Skeletal muscle tissue (tissue), 4 donors: ENCODE results near the gene TAS1R1. TPM values are rescaled to one million over a fixed set of nuclear protein-coding genes. Genes with fewer than 3 reads are reported as not detected.

Source experiments
- H3K27ac ChIP-seq: one replicate; pipeline ENCODE4 v1.7.0; 2013; ENCODE audit warnings: mild to moderate bottlenecking, low read depth, low read length, inconsistent platforms
- H3K27me3 ChIP-seq, 3 donors: one replicate each; pipeline ENCODE4 v1.7.0; 2013; ENCODE audit warnings: low read length in 3 of 3; ENCODE audit not compliant: control insufficient read depth in 3 of 3, insufficient read depth in 3 of 3
- H3K36me3 ChIP-seq, 3 donors: one replicate each; pipeline ENCODE4 v1.7.0; 2013; ENCODE audit warnings: low read length in 3 of 3; ENCODE audit not compliant: control insufficient read depth in 3 of 3, insufficient read depth in 3 of 3
- H3K4me1 ChIP-seq, 3 donors: one replicate each; pipeline ENCODE4 v1.7.0; 2013; ENCODE audit warnings: low read length in 3 of 3, mild to moderate bottlenecking in 3 of 3; ENCODE audit not compliant: control insufficient read depth in 3 of 3, insufficient read depth in 3 of 3
- H3K4me3 ChIP-seq, 3 donors: one replicate each; pipeline ENCODE4 v1.7.0; 2013; ENCODE audit warnings: low read length in 3 of 3
- H3K9ac ChIP-seq, 3 donors: one replicate each; pipeline ENCODE4 v1.7.0; 2013; ENCODE audit warnings: low read length in 3 of 3, mild to moderate bottlenecking in 3 of 3, moderate library complexity in 2 of 3, low read depth in 1 of 3
- H3K9me3 ChIP-seq, 3 donors: one replicate each; pipeline ENCODE4 v1.7.0; 2013; ENCODE audit warnings: low read length in 3 of 3; ENCODE audit not compliant: control insufficient read depth in 3 of 3
- total RNA-seq: library from RNA; depleted of rRNA; stranded (reverse); fragments of >200 nt; gene quantifications from one replicate; pipeline ENCODE4 v1.2.3, GENCODE V29; 2014
- donor health status: Osteomylitis.

The TAS1R1 gene
- total RNA-seq, 1 donor from 2014 or later, result 5.7 TPM

DNA sequence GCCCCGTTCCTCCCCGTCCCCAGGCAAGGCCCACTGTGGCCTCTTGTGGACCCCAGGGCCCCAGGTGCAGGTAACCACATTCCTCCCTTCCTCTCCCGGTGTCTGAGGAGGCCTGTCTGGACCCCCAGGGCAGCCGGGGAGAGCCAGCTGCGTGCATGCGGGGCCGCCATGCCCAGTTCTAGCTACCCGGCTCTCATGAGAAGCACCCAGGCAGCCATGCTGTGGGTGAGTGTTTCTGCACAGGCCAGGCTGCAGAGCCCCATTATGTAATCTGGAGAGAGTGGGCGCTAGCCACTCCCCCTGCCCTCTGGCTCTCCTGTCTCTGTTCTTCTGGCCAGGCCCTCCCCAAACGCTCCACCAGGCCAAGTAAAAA lies 45.2 kb upstream of the TAS1R1 start:
- H3K4me1 ChIP-seq, result peaks cover 14 to 20% (median 18%) of the 10 kb centered on the region in 3 donors
- no peaks in the 10 kb centered on the region for H3K9me3 ChIP-seq
- H3K9ac ChIP-seq, result no peak overlapping the region
- no peaks in the 10 kb centered on the region for H3K36me3 ChIP-seq
- H3K27me3 ChIP-seq, result peaks cover 0 to 5% (median 4%) of the 10 kb centered on the region in 3 donors
- no peak overlapping the region for H3K27ac ChIP-seq
- H3K4me3 ChIP-seq, result no peak overlapping the region

- Histone ChIP-seq H3K36me3 (no peaks in the 10 kb centered on the region), H3K27me3 (peaks cover 0 to 5% (median 4%) of the 10 kb centered on the region in 3 donors), H3K9ac (no peak overlapping the region), H3K27ac (no peak overlapping the region), H3K4me3 (no peak overlapping the region), H3K4me1 (peaks cover 14 to 20% (median 18%) of the 10 kb centered on the region in 3 donors), H3K9me3 (no peaks in the 10 kb centered on the region)
Measured at GRCh38 chr1:6510493-6510892, 44.6 kb upstream of the TAS1R1 start.

DNA sequence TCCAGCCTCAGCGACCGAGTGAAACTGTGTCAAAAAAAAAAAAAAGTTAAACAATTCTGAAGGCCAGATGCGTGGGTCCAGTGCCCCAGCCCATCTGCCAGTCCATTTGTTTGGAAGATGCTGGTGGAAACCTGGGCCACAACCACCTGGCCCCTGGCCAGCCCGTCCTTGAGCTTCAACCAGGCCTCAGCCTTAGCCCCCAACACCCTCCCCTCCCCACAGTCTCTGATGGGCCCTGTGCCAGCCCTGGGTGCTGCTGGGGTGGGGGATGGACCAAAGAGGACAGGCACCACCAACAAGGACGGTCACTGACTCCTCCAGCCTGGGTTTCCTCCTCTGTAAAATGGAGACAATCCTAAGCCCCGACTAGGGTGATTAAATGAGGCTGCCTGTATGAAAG lies 44.1 kb upstream of the TAS1R1 start:
- no peak overlapping the region for H3K27ac ChIP-seq
- H3K36me3 ChIP-seq, result no peaks in the 10 kb centered on the region
- no peak overlapping the region for H3K9ac ChIP-seq
- no peaks in the 10 kb centered on the region for H3K9me3 ChIP-seq
- H3K27me3 ChIP-seq, result peaks cover 0 to 5% (median 4%) of the 10 kb centered on the region in 3 donors
- H3K4me1 ChIP-seq, result peaks cover 14 to 20% (median 18%) of the 10 kb centered on the region in 3 donors
- no peak overlapping the region for H3K4me3 ChIP-seq

DNA sequence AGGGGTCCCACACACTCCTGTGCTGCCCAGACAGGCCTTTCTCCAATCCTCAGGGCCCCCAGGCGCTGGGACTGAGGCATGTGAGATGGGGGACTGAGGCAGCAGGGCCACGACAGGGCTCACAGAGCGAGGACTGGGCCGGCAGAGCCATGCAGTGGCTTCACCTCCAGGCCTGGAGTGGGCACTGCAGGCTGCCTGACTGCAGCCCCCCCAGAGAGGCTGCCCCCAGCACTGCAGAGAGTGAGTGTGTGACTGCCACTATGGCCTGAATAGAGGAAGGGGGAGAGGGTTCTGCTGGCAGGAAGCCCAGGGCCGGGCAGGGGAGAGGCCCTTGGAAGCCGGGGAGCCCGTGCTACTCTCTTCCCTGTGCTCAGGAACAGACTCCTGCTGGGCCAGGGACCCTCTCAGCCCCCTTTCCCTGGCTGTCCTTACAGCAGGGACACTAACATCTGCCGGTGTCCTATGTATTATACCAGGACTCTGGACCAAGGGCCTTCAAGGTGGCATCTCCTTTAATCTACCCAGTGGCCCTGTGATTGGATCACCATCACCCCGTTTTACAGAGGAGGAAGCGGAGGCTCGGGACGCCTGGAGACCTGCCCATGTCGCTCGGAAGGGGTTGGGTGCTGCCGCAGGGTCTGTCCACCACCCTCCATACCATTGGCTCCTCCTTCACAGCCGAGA lies 43.4 kb upstream of the TAS1R1 start:
- no peaks in the 10 kb centered on the region for H3K36me3 ChIP-seq
- H3K4me3 ChIP-seq, result no peak overlapping the region
- H3K27ac ChIP-seq, result no peak overlapping the region
- no peak overlapping the region for H3K9ac ChIP-seq
- H3K27me3 ChIP-seq, result peaks cover 0 to 5% (median 4%) of the 10 kb centered on the region in 3 donors
- no peaks in the 10 kb centered on the region for H3K9me3 ChIP-seq
- peaks cover 14 to 20% (median 18%) of the 10 kb centered on the region in 3 donors for H3K4me1 ChIP-seq

- Histone ChIP-seq H3K4me3 (no peak overlapping the region), H3K9me3 (no peaks in the 10 kb centered on the region), H3K9ac (no peak overlapping the region), H3K27ac (no peak overlapping the region), H3K4me1 (peaks cover 14 to 20% (median 14%) of the 10 kb centered on the region in 3 donors), H3K36me3 (no peaks in the 10 kb centered on the region), H3K27me3 (peaks cover 0 to 5% (median 4%) of the 10 kb centered on the region in 3 donors)
Measured at GRCh38 chr1:6512245-6512907, 42.7 kb upstream of the TAS1R1 start.

DNA sequence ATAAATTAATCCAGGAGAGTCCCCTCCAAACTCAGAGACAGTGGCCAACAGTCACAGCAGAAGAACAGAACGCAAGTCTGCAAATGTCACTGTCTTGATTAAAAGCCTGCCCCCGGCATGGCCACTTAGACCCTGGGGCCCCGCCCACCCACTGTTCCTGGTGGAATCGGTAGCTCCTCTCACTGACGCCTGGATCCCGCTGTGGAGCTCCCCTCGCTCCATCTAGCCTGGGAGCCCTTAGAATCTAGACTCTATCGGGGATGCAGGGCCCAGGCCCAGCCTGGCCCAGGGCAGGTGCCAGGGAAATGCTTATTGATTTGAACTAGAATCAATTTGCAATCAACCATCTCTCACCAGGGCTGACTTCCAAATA lies 42.2 kb upstream of the TAS1R1 start:
- Histone ChIP-seq H3K27me3 (peaks cover 0 to 5% (median 4%) of the 10 kb centered on the region in 3 donors), H3K9ac (peak overlapping the region in 1 of 3 donors; percentile 16), H3K27ac (no peak overlapping the region), H3K4me1 (peaks cover 9 to 20% (median 11%) of the 10 kb centered on the region in 3 donors), H3K9me3 (no peaks in the 10 kb centered on the region), H3K4me3 (no peak overlapping the region), H3K36me3 (no peaks in the 10 kb centered on the region)

GRCh38 chr1:6513320-6513801 lies 41.7 kb upstream of the TAS1R1 start:
- peaks cover 6 to 18% (median 7%) of the 10 kb centered on the region in 3 donors for H3K4me1 ChIP-seq
- H3K9ac ChIP-seq, result peak overlapping the region in 1 of 3 donors; percentile 16
- H3K36me3 ChIP-seq, result no peaks in the 10 kb centered on the region
- H3K27me3 ChIP-seq, result peaks cover 0 to 5% (median 4%) of the 10 kb centered on the region in 3 donors
- no peaks in the 10 kb centered on the region for H3K9me3 ChIP-seq
- no peak overlapping the region for H3K27ac ChIP-seq
- no peak overlapping the region for H3K4me3 ChIP-seq

GRCh38 chr1:6515771-6516170 lies 39.3 kb upstream of the TAS1R1 start:
- Histone ChIP-seq H3K9ac (no peak overlapping the region), H3K4me1 (peaks cover 15 to 22% (median 19%) of the 10 kb centered on the region in 3 donors), H3K4me3 (no peak overlapping the region), H3K27ac (no peak overlapping the region), H3K27me3 (no peaks in the 10 kb centered on the region), H3K9me3 (no peaks in the 10 kb centered on the region), H3K36me3 (no peaks in the 10 kb centered on the region)

DNA sequence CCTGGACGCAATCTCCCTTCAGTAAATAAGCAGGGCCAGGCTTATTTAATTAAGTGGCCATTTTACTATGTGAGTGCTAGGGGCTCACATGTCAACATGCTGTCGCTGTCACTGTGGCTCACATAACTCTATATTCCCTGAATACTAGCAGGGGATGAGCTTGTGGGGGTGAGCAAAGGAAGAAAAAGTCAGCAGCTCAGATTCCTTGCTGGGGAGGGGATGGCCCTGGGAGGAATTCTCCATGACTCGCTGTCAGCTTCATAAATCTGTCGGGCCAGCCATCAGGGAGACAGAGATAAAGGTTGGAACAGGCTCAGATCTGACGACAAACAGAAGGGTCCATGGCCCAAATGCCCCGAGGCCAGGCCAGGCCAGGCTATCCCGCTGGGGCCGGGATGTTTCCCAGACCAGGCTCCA lies 37.7 kb upstream of the TAS1R1 start:
- no peak overlapping the region for H3K27ac ChIP-seq
- no peaks in the 10 kb centered on the region for H3K36me3 ChIP-seq
- H3K9ac ChIP-seq, result no peak overlapping the region
- peaks cover 15 to 22% (median 19%) of the 10 kb centered on the region in 3 donors for H3K4me1 ChIP-seq
- no peaks in the 10 kb centered on the region for H3K9me3 ChIP-seq
- no peak overlapping the region for H3K4me3 ChIP-seq
- no peaks in the 10 kb centered on the region for H3K27me3 ChIP-seq

DNA sequence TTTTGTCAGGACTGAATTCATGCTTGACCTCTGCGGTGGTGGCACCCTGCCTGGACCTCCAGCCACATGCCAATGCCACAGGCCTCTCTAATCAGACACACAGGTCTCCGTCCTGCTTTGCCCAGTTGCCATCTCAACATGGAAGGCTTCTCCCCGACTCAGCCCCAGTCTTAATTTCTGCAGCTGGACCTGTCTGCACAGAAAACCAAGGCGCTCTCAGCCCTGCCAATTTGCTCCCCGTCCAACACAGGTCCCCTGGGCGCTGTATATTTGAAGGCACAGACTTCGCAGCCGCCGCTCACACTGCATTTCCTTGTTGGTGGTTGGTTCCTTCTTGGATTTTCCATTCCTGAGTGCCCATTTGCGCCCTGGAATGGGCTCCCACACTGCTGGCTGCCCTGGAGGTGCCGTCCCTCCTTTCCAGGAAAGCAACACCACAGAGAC lies 35.6 kb upstream of the TAS1R1 start:
- no peaks in the 10 kb centered on the region for H3K27me3 ChIP-seq
- peaks cover 13 to 16% (median 15%) of the 10 kb centered on the region in 3 donors for H3K4me1 ChIP-seq
- H3K4me3 ChIP-seq, result peak overlapping the region in 2 of 3 donors; percentile 6 to 20
- H3K36me3 ChIP-seq, result peaks cover 0 to 4% (median 0%) of the 10 kb centered on the region in 3 donors
- no peak overlapping the region for H3K27ac ChIP-seq
- peak overlapping the region in 2 of 3 donors; percentile 16 to 21 for H3K9ac ChIP-seq
- no peaks in the 10 kb centered on the region for H3K9me3 ChIP-seq
